GM12892 (cell line): ENCODE data around the gene GNG11.

Experiments used
- POLR2A ChIP-seq: IDR thresholded peaks from 2 replicates; pipeline ENCODE4 v1.6.1; 2011; ENCODE audit warnings: low read depth, low read length, control low read depth
- POLR2AphosphoS5 ChIP-seq: IDR thresholded peaks from 2 replicates; pipeline ENCODE4 v1.6.1; 2011; ENCODE audit warnings: low read depth, low read length, control low read depth
- TAF1 ChIP-seq: IDR thresholded peaks from 2 replicates; pipeline ENCODE4 v1.6.1; 2011; ENCODE audit warnings: low read depth, mild to moderate bottlenecking, control low read depth, low read length, borderline replicate concordance

GRCh38 chr7:93914581-93915066, 6.9 kb upstream of the GNG11 start:
- TF ChIP-seq TAF1 (no peak), POLR2AphosphoS5 (no peak), POLR2A (no peak)
